Stimulated activated CD8-positive, alpha-beta memory T cell treated with anti-CD3 and anti-CD28 coated beads, Interleukin-7, amount 100 ng/mL, for 24 hours (primary cell): ENCODE measurements around the gene ZDHHC21.
A peak's percentile ranks its signal among the peaks of the same experiment; 100 is the strongest.

Source experiments
- DNase-seq: peaks from one replicate; pipeline ENCODE4 v3.0.0-alpha.2; 2020; ENCODE audit warnings: low read depth

Gene ZDHHC21

DNA sequence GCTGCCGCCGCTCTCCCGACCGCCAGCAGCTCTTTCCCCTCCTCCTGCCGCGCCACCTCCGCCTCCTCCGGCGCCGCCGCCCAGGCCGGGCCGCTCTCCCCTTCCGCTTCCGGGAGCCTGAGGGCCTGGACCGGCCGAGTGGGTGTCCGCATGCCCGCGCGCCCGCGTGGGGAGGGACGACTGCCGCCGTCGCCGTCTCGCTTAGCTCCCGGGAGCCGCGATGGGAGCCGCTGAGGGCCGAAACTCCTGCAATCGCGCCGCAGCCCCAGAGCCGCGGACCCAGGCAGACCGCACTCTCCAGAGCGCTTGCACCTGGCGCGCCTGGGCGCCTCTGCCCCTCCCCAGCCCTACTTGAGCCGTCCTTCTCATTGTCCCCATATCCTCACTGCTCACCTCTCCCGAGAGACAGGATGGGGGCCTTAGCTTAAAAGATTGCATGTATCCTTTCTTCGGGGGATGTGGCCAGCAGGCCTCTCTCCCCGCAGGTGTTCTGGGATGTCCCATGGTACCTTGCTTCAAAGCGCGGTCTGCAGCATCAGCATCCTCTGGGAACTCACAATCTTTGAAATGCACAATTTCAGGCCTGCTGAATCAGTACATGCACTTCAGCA lies at the start of gene ZDHHC21:
Gene ZDHHC21 (minus strand): TSS at position 182 of the 611 bp plus-strand sequence. CDS start 19,092 bp downstream, outside the sequence.
- peak; percentile 28 for DNase-seq

DNA sequence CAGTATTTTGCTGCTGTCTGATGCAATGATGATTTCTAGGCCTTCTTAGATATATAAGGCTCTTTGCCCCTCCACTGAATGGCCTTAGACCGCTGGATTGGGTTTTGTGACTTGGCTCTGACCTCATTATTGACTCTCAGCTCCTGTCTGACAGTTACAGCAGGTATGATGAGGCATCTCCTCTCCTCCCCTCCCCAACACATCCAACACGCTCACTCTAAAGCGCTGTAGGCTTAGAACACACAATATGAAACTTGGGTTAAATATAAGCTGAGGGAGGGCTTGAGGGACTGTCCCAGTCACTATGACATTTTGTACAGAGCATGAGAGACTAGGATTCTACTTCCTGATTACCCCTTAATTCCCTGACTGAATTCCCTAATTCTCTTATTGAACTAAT lies 48.1 kb upstream of the ZDHHC21 start:
- no peak for DNase-seq

- DNase-seq, result no peak
Observed at GRCh38 chr9:14733133-14733532, 39.9 kb upstream of the ZDHHC21 start.

DNA sequence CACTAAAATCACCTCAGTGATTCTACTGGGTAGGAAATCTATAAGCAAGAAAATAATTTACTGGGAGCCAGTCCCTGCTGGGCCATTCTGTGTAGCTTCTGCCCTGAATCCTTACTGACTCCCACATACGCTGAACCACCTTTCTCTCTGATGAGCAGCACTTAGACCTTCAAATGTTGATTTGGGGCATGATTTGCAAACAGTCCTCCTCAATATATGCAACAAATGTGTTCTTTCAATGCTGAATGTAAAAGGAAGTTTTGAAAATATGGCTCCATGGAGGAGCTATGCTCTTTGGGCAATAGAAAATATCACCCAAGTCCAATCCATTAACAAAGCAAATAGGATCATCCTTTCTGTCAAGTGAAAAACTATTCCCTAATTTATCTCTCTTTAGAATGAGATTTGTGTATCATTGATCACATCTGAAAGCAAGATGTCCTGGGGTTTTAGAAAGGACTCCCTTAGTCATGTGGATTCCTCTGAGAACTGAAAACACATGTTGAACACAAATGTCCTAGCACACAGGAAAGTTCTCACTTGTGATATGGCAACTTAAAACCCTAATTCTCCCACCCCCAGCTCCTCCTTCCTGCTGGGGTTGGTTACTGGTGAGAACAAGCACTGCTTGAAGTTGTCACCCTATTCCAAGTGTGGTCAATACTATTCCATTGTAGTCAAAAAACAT lies 38.2 kb upstream of the ZDHHC21 start:
- DNase-seq, result no peak

DNA sequence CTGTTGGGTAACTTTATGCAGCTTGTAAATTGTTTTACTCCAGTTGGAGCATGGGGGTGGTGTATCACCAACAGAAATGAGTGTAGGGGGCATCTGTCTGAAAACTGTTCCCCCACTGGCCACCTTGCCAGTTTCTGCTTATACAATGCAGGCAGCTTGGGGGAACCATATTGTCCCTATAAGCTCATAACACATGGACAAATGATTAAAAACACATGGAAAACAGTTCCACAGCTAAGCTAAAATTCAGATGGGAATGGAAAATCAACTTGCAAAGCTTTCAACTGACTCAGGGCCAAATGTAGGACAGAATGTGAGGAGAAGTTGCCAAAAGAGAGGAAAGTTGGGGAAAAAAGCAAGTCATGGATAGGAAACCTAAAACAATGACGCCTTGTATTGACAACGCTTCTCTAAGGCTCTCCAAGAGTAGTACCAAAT lies 37.2 kb upstream of the ZDHHC21 start:
- DNase-seq, result no peak

- DNase-seq, result no peak
Observed at GRCh38 chr9:14723301-14723700, 30.1 kb upstream of the ZDHHC21 start.

DNA sequence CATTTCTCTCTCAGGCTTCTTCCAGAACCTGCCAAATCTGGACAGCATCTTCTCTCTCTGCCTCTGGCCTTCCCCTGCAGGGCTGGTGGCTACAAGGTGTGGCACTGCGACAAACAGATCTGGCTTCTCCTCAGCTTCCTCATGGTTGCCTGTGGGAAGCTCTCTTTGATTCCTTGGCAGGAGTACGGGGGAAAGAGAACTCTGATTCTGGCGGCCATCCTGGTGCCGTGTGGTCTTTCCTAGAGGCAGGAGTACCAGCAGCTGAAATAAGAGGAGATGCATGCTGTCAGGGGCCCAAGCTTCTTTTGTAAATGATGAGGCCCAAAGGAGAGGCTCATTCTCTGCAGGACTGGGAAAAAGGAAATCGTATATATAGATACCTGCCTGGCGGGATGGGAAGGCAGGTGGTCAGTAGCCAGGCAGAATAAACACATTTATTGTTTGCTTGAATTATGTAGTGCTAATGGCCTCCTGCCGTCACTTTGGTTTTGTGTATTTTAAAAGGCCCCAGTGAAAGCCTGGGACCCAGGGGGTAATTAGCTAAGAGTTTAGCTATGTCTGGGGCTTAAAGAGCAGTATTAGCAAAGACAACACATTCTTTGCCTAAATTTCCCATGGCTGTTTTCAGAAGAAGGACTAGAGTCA lies 29.3 kb upstream of the ZDHHC21 start, which contains the start of gene CER1:
Gene CER1 (minus strand): TSS at position 343 of the 645 bp plus-strand sequence. CDS start 61 bp downstream, at position 282.
- DNase-seq, result no peak

- no peak for DNase-seq
Observed at GRCh38 chr9:14719231-14719923, 26.1 kb upstream of the ZDHHC21 start.

- no peak for DNase-seq
Observed at GRCh38 chr9:14715102-14715501, 21.9 kb upstream of the ZDHHC21 start.

- no peak for DNase-seq
Observed at GRCh38 chr9:14713187-14713767, 20.0 kb upstream of the ZDHHC21 start.

- DNase-seq, result no peak
Observed at GRCh38 chr9:14710804-14711203, 17.6 kb upstream of the ZDHHC21 start.

- DNase-seq, result no peak
Observed at GRCh38 chr9:14706530-14707140, 13.4 kb upstream of the ZDHHC21 start.

GRCh38 chr9:14705079-14705478 lies 11.8 kb upstream of the ZDHHC21 start:
- no peak for DNase-seq

DNA sequence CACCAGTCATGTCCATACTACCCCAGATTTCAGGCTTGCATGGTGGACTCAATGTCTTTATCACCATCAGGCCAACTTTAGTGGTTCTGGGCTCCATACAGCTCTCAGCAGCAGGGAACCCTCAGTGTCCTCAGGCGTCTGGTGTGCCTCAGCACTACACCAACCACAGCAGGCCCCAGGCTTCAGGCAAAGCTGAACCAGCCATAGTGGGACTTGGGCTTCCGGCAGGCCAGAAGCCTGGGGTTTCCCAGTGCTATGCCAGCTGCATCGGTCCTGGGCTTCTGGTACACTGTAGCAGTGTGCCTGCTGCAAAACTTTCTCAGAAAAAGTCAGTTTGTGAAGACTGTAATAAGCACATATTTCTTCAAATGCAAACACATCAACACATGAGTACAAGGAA lies 11.0 kb upstream of the ZDHHC21 start:
- no peak for DNase-seq

DNA sequence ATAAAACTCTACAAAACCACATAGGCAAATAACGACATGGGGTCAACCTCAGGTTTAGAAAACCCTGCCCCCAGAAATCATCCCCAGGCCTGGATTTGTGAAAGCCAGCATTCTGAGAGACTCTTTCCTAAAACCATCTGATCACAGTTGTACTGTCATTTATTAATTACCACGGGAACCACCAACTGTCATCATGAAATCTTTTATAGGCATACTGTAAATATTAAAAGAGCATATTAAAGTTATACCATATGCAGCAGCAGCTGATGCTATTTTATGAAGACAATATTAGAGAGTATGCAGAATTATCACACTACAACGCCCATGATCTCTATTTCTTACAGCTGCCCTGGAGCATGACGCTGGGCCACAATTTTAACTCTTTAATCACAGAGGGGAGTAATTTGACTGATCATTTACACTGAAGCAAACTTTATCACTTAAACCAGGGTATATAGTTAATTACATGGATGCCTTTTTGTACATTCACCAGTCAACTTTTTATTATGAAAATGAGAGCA lies 9.0 kb upstream of the ZDHHC21 start:
- no peak for DNase-seq

- peak; percentile 2 for DNase-seq
Observed at GRCh38 chr9:14692470-14693250, 572 bp downstream of the ZDHHC21 start.

DNA sequence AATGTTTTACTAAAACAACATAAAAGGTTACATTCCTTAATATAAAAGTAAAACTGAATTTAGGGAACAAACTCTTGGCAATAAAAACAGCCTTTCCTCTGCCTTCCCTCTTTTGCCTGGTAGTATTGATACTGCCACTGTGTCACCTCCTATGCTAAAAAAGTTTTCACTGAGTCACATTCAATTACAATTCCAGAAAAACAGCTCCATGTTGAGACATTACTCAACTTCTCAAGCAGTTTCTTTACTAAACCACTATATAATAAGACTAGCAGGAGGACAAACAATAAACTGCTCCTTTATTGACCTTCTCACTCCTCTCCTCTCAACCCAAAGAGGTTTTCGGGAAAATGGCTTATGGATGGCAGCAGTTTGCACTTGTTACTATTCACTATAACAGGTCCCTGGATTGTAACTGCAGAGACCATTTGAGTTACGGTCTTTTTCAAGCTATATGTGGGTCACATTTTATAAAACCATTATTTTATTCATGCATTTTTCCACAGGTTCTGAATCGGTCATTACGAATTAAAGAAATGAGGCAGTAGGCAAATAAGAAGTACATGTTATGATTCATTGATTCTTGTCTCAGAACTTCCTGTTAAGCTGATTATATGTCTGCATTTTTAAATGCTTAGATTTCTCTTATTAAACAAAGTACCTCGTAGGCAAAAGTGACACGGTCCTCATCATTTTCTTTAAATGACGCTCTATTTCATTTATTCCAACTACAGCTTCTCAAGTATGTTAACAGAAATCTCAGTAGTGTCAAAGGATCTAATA lies 2.1 kb downstream of the ZDHHC21 start:
- no peak for DNase-seq

DNA sequence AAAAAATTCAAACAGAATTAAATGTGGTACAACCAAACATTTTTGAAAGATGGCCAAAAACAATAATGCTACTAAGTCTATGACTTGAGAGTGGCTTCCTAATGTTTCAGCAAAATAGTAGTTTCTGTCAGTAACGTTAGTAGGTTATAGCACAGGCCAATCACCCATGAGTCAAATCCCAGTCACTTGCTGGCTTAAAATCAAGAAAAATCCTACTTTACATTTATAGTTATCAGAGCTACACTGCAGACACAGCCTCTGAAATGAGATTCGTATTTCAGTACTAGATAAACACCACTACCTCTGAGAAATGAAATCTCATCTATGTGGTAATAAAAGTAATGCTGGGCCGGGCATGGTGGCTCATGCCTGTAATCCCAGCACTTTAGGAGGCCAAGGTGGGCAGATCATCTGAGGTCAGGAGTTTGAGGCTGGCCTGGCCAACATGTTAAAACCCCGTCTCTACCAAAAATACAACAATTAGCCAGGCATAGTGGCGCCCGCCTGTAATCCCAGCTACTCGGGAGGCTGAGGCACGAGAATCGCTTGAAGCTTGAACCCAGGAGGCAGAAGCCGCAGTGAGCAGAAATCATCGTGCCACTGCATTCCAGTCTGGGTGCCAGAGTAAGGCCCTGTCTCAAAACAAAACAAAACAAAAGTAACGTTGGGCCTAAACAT lies 6.1 kb downstream of the ZDHHC21 start:
- DNase-seq, result no peak

GRCh38 chr9:14686168-14686567 lies 7.1 kb downstream of the ZDHHC21 start:
- DNase-seq, result no peak
